HG03469 (cell line): ENCODE measurements around the gene SORBS1.

Experiments
- ATAC-seq: cut with Tn5 transposase; IDR thresholded peaks from one replicate; pipeline ENCODE4 v1.9.1; 2021; ENCODE audit warnings: mild to moderate bottlenecking, moderate library complexity, moderate number of reproducible peaks; ENCODE audit not compliant: unreplicated experiment

Gene SORBS1

GRCh38 chr10:95331596-95332130 is 229.5 kb downstream of the SORBS1 start:
- no peak for ATAC-seq

DNA sequence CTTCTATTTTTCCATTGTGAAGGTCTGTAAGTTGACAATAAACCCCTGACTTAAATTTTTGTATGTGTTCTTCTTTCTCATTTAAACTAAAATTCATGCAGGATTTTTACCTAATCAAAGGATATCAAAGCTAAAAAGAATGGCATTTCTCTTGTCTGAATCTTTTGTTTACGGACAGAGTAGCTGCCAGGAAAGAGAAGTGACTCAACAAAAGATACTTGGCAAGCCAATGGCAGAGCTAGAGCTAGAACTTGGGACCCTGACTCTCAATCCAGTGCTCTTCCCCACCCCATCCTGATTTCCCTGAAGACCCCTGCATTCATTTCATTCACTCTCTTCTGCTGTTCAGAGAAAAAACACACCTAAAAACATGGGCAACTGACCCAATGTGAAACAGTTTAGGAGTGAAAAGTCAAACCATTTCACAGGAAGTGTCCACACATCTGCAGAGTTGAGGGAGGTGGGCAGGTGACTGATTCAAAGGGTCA is 230.2 kb downstream of the SORBS1 start:
- ATAC-seq = no peak

- ATAC-seq = no peak
Observed at GRCh38 chr10:95329296-95329695, 231.9 kb downstream of the SORBS1 start.

DNA sequence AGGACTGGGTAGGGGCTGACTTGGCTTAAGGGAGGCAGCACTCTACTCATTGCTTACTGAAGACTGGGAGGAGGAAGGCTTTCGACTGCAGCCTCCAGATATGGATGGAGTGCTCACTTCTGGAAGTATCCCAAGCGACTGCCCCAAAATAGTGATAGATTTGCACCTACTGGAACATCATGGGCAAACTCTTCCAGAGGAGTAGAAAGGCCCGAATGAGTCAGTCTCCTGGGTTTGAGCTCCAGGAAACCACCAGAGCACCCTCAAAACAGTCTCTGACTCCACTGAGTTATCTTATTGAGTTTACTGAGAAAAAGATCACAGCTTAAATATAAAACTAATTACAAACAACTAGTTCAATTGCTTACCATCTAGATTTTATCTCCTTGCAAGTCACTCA is 233.2 kb downstream of the SORBS1 start:
- no peak for ATAC-seq

DNA sequence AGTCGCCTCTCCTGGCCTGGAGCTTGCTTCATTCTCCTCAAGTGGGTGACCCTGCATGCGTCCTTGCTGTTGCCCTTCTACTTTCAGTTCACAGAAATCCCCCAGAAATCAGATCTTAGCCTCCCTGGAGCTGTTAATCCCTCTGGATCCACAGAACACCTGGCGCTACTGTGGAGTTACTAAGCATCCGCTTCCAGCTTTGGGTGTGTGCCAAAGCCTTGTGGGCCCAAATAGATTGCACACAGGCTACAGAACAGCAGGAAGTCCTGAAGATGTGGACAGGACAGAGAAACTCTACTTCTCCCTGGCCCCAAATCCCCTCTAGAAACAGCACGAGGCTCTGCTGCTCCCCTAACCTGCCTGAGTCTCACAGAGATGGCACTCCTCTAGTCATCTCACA is 233.8 kb downstream of the SORBS1 start:
- ATAC-seq = no peak

GRCh38 chr10:95326396-95326795 is 234.8 kb downstream of the SORBS1 start:
- no peak for ATAC-seq

GRCh38 chr10:95325863-95326262 is 235.3 kb downstream of the SORBS1 start:
- ATAC-seq = no peak

DNA sequence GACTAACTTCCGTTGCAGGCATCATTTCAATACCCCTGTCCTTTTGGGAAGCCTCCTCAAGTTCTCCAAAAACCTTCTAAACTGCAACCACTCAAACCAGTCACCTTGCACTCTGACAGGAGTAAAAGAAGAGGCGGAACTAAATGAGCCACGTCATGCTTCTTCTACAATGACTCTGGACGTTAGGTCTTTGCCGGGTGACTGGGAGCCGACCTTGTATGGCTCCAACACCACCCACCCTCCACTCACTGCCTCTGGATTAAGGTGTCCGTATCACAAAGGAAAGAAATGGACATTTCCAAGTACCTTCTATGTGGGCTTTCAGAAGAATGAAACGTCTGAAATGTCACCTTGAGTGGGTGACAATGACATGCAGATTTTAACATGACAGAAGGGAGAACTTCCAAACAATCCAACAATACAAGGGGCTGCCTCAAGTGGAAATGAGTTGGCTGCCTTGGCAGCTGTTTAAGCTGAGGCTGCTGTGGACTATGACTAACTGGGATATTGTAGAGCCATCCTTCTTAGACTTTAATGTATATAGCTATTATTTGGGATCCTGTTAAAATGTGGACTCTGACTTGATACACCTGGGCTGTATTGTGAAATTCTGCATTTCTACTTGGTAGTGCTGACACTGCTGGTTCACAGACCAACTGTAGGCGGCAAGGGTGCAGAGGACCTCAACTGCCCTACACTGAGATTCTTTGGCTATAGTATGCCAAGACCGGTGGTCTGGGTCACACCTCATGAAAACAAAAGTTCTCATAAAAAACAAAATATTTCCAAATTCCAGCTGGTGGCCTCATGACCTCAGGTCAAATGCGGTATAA is 236.5 kb downstream of the SORBS1 start:
- no peak for ATAC-seq

- no peak for ATAC-seq
Observed at GRCh38 chr10:95321554-95322301, 239.4 kb downstream of the SORBS1 start.

DNA sequence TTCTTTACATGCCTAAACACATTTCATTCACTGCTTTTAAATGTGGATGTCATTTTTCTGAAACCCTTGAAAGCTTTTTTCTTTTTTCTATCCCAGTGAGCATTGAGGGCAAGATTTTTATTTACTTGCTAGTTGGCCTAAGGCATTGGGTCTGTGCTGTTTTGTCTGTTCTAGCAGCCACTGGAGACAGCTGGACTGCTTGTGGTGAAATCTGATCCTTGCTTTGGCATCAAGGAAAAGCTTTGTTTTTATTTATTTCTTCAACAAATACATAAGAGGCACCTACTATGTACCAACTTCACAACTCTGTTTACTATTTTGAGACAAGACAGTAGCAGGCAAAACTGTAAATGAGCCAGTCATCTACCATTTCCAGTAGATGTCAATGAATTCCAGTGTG is 241.9 kb downstream of the SORBS1 start:
- ATAC-seq = no peak

- no peak for ATAC-seq
Observed at GRCh38 chr10:95315509-95315908, 245.7 kb downstream of the SORBS1 start.

DNA sequence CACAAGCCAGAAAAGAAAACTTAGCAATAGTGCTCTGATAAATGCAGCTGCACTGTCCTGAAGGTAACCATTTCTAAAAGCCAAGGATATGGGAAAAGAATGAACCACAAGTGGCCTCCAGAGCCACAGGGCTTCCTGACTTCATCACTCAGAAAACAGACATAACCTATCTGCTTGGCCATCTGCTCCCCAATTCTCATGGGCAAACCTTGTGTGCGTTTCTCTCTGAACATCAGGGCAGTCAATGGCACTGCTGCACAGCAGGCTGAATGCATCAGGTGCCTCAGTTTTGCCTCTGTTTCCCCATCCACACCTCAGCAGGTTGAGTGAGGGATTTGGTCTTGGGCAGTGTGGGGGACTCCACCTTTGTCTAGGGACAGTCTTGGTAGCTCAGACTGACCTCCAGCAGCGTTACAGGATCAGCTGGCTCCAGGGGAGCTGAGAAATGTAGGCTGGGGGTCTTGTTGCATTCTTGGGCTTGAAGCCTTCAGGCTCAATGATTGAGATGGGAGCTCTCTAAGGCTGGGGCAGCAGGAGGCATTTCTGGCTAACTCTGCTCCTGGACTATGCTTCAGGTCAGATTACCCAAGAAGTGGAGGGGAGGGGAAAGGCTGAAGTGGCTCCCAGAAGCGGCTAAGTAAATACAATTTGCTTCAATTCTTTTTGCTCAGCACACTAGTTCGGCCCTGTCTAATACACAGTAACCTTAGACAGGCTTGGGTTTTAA is 246.8 kb downstream of the SORBS1 start:
- ATAC-seq = no peak

- ATAC-seq = no peak
Observed at GRCh38 chr10:95312986-95313495, 248.1 kb downstream of the SORBS1 start.

GRCh38 chr10:95312257-95312656 is 248.9 kb downstream of the SORBS1 start:
- ATAC-seq = no peak

DNA sequence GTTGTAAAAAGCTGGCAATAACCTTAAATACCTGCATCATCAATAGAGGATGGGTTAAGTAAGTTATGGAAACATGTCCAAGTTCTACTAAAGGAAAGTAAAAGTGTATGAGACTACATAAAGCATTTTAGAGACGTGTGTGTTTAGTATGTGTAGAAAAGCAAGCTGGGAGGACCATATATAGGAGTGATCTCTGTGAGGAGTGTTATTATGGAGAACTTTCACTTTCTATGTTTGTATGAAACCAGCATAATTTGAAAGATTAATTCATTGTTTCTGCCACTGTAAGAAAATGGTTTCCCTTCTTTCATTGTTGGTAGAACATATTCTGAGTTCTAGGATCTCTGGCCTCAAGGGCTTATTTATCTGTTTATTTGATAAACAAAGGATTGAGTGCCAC is 251.2 kb downstream of the SORBS1 start:
- ATAC-seq = no peak

DNA sequence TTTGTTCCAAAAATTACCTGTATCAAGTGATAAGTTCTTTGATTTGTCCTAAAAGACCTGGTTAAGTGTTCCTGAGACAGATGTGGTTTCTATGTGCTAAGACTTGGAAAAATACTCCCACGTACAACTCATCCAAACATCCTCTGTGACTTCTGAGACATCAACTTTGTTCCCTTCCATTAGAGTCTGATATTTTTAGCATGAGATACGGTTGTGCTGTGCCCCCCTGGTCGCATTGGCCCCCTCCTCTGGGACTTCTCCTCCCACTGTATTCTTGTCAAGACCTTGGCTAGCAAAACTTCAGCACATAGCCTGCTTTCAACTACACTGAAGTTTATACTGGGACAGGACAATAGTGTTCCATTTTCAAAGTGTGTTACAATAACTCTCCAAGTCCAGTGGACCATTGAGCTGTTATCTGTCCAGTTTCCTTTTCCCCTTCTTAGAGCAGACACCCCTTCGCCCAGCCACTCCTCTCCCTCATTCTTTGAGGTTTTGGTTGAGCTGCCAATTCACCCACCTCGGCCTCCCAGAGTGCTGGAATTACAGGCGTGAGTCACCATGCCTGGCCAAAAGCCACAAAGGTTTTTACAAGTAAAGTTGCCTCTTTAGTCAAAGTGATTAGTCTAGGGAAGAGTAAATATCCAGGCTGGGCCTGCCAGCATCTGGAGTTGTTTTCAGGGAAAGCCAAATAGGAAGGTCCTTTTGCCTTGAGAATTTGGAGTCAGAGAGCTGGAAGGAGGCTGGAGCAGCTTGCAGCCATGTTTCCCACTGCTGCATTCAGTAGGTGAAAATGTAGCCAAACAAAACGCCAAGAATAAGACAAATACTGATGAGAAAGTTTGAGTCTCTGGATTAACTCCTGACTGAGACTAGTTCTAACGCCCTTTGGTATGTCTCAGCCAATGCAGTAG is 252.5 kb downstream of the SORBS1 start:
- no peak for ATAC-seq

DNA sequence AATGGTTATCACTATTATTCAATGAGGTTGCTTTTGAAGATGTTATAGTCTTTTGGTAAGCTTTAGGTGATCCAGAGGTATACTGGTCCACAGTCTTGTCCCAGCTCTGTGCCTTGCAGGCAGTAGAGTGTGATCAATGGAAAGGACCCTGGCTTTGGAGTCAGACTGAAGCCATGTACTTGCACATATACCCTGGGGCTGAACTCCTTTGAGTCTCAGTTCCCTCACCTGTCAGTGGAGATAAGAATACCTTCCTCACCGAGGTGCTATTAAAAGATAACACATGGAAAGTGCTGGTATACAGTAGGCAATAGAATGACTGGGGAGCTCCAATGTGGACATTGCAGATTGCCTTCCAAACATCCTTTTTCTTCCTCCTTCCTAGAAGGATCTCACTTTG is 254.3 kb downstream of the SORBS1 start:
- no peak for ATAC-seq

- no peak for ATAC-seq
Observed at GRCh38 chr10:95306318-95306650, 254.9 kb downstream of the SORBS1 start.

- ATAC-seq = no peak
Observed at GRCh38 chr10:95305606-95306317, 255.4 kb downstream of the SORBS1 start.
